HL-60 (cell line): ENCODE results near the gene KDF1.

ENCODE experiments used
- CTCF ChIP-seq: IDR thresholded peaks from one replicate; pipeline ENCODE4 v1.5.1; 2011; ENCODE audit warnings: low read length, control low read depth, inconsistent platforms; ENCODE audit not compliant: insufficient read depth
- POLR2AphosphoS5 ChIP-seq: IDR thresholded peaks from 2 replicates; pipeline ENCODE4 v1.6.1; 2012; ENCODE audit warnings: low read depth
- REST ChIP-seq: IDR thresholded peaks from 2 replicates; pipeline ENCODE4 v1.6.1; 2012; ENCODE audit warnings: low read depth; ENCODE audit not compliant: insufficient replicate concordance
- SPI1 ChIP-seq: IDR thresholded peaks from 2 replicates; pipeline ENCODE4 v1.6.1; 2012; ENCODE audit warnings: low read depth, mild to moderate bottlenecking, borderline replicate concordance

GRCh38 chr1:26994787-26995517, 34.7 kb upstream of the KDF1 start:
- no peak for TF ChIP-seq CTCF
- TF ChIP-seq SPI1, result no peak
- no peak for TF ChIP-seq POLR2AphosphoS5
- no peak for TF ChIP-seq REST
